HG03066 (cell line): Measurements from ENCODE around the gene ZNF385B.
"Not testable (repeated sequence)": the region's sequence is repeated elsewhere in the genome, so short reads cannot be mapped to it uniquely, and the experiment has no call there.

ENCODE experiments used
- ATAC-seq: cut with Tn5 transposase; IDR thresholded peaks from one replicate; pipeline ENCODE4 v1.9.1; 2021; ENCODE audit warnings: low read depth; ENCODE audit not compliant: unreplicated experiment

Gene ZNF385B

DNA sequence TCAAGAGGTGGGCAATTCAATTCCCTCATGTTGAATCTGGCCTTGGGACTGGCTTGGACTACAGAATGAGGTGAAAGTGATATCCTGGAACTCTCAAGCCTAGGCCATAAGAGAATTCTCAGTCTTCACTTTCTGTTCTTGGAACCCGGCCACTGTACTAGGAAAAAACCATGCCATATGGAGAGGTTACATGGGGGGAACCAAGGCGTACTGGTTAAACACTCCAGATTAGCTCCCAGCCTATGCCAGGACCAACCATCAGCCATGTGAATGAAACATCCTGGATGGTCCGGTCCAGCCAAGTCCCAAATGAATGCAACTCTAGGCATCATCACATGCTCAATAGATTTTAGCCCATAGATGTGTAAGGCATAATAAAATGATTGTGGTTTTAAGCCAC, 56.4 kb downstream of the ZNF385B start:
- ATAC-seq = no peak

DNA sequence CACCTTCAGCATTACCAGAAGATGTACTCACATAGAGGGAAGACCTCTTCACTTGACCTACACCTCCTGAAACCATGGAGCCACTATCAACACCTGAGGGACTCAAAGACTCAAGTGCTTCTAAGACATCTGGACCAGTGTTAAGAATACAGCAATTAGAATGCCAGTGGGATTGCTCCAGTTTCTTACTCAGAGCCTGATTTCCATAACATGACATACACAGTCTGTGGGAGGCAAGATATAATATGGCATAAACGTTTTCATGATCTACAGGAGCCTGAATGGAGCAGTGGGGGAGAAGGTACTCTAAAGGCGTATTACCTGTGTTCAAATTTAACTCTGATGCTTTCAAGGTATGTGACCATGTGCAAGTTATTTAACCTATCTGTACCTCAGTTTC, 57.2 kb downstream of the ZNF385B start:
- ATAC-seq = no peak

DNA sequence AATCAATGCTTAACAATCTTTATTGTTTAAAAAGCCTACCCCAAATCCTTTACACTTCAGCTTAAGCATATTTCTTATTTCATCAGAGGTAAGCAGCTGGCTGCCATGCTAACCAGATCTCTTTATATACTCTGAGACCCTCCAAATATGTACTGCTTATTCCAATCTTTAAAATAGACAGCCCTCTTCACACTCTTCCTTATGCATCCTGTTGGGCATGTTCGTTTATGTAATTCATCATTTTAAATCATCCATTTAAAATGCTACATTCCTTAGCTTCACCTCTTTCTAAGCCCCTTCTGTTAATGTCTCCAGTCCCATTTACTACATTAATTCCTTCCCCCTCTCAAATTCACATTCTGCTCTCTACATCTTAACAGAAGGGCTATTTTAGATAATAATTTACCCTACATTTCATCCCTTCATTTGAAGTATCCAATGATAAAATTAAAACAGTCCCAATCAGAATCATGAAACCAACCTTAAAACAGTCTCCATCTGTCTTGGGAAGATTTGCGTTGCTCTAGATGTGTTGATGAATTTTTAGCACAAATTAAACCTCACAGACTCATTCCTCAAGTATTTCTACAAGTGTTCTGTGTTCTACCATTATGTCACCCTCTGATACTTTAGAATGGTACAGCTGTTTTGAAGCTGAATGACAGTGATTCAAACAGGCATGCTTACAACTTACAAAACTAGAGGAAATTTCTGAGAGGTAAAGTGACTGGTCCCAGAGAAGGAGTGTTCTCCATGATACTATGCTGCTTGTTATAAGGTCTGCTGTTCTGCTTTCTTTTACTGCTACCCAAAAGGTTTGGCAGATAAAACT, 59.1 kb downstream of the ZNF385B start:
- no peak for ATAC-seq

DNA sequence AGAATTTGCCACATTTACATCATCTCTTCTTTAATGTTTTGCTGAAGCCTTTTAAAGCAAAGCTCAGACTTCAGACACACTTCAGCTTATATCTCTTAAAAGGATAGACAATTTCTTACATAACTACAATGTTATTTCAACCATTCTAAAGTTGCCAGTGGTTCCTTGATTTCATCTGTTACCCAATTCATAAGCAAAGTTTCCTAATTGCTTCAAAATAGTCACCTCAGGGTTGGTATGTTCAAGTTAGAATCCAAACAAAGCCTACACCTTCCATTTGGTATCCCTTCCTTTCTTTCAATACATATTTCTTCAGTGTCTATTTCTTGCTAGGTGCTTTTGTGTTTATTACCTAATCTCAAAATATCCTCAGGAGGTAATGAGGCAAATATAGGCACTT, 60.6 kb downstream of the ZNF385B start:
- no peak for ATAC-seq

DNA sequence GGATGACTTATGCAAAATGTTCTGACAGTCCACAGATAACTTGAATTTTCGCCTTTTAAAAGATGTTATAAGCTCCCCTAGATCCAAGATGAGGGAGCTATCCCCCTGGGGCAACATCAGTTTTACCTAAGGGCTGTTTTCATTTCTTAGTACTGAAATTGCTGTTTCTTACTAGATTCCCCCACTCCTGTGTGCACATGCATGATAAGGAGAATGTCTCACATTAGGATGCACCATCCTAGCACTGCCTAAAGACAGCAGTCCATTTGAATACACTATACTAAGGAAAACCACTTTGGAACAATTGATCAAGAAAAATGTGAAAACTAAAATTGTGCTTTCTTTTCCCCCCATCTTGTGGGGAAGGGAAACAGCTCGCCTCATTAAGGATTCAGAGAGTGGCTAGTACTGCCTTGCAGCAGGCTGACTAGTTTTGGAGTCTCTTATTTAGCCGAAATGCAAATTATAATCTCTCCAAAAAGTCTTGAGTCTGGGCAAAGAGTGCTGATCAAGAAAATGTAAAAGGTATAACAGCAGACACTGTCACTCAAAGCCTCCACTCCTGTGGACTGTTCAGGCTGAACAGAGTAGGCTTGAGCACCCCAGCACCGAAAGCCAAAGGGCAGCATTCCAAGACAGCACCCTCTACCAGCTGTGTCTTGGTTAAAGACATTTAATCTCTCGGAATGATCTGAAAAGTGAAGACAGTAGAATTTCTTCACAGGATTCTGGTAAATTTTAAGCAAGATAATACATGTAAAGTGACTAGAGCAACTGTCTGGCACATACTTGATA, 65.0 kb downstream of the ZNF385B start:
- ATAC-seq = no peak

DNA sequence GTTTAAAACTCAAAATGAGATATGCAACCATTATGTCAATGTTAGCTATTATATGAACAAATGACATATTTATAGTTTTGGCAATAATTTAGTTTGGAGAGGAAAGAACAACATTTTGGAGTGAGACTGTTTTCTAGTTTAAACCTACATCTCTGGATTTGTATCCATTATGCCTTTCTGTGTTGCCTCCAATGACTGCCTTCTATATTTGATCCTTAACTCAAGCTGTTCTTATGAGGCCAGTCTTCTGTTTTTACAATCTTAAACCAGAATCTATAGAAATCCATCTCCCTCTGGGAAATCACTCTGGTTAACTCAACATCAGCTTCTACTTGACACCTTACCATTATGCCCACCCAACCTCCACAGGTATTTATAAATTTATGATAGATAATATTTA, 67.5 kb downstream of the ZNF385B start:
- ATAC-seq = no peak

DNA sequence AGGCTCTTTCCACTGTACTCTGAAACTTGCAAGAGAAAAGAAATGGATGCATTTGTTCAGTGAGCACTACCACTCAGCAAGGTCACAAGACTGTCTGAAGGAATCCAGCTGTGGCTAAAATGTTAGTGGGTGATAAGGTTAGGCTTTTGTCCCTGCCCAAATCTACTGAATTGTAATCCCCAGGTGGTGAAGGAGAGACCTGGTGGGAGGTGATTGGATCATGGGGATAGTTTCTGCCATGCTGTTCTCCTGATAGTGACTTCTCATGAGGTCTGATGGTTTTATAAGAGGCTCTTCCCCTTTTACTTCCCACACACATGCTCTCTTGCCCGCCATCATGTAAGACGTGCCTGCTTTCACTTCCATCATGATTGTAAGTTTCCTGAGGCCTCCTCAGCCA, 68.2 kb downstream of the ZNF385B start:
- ATAC-seq = no peak

DNA sequence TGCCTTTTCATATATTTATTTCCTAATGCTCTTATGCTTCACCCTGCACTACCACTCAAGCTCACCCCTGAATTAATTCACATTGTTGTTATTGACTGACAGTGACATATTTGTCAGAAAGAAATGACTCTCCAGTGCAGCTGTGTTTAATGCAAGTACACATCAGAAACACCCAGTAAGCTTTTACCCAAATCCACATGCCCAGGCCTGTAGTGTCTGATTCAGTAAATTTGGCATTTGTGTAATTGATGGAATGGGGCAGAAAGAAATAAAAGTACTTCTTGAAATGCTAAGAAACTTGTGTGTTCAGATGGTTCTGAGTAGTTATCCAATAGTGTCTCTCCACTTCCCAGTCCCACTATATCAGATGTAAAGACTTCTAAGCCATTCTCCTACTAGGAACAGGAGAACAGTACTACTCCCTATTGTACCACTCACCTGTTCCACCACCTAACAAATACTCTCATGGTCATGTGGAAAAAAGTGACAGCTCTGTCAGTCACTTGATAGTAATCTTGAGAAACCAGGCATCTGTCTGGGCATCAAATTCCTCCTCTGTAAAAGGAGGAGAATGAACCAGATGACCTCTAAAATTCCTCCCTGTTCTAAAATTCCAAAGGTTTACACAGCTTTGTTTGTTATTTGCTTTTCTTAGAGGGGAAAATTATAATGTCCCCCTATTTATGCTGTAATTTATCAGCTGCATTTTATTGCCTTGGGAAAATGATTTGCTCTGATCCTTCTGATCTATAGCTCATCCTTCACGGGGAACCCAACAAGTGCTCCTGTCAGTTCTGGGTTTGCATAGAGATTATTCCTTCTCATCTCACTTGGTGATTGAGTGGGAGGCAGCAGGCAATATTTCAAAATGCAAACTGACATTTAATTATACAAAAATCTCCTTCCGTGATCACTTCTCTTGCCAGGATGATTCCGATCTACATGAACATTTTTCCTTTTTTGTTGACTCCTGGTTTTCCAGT, 70.9 kb downstream of the ZNF385B start:
- no peak for ATAC-seq

DNA sequence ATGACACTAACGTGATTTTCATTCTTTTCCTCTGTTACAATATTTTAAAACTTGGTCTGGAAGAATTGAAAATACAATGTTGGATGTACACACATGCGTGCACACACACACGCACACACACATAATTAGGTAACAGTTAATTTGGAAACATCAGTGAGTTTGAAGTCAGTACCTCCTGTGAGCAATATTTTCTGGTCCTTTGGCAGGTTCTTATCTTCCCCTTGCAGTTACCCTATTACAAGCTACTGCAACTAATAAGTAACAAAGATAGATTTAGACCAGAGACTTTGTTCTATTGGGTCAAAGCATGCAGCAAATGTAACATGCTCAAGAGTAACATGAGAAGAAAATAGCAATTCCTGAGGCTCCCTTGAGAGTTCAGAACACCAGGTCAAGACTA, 73.3 kb downstream of the ZNF385B start:
- ATAC-seq = no peak

DNA sequence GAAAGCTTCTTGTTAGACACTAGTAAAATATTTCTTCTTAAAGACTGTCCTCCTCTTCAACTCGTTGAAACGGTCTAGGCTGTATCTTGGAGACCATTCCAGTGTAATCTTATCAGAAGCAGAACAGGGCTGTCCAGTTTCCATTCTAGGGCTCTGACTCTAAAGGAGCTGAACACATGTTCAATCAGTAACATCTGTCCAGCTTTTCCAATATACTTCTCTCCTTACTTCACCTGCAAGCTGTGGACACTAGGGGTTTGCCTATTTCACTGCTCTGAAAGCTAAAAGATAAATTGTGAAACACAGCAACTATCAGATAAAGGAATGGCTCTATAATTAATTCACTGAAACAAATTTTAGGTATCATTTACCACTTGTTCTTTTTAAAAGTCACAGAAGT, 73.8 kb downstream of the ZNF385B start:
- ATAC-seq = no peak

DNA sequence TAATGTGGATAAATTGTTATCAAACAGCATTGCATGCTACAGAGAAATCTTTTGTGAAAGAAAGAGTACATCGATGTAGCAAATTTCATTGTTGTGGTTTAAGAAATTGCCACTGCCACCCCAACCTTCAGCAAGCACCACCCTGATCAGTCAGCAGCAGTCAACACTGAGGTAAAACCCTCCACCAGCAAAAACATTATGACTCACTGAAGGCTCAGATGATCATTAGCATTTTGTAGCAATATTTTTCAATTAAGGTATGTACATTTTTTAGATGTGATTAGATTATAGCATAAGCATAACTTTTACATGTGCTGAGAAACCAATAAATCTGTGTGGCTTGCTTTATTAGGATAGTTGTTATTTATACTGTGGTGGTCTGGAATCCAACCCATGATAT, 75.5 kb downstream of the ZNF385B start:
- ATAC-seq = no peak

DNA sequence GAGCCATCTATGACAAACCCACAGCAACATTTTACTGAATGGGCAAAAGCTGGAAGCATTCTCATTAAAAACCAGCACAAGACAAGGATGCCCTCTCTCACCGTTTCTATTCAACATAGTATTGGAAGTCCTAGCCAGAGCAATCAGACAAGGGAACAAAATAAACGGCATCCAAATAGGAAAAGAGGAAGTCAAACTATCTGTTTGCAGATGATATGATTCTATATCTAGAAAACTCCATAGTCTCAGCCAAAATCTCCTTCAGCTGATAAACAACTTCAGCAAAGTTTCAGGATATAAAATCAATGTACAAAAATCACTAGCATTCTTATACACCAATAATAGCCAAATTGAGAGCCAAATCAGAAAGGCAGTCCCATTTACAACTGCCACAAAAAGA, 79.1 kb downstream of the ZNF385B start:
- not testable (repeated sequence) for ATAC-seq

DNA sequence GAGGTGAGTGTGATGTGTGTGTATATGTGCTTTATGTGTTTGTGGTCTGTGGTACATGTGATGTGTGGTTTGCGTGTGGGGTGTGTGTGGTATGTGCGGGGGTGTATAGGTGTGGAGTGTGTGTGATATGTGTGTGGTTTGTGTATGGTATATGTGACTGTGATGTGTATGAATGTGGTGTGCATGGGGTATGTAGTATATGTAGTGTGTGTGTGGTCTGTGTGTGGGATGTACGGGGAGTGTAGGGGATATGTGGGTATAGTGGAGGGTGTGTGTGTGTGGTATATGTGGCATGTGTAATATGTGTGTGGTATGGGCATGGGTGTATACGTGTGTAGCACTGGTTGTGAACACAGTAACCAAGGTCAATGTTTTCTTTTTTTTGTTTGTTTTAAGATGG, 87.4 kb downstream of the ZNF385B start:
- no peak for ATAC-seq

DNA sequence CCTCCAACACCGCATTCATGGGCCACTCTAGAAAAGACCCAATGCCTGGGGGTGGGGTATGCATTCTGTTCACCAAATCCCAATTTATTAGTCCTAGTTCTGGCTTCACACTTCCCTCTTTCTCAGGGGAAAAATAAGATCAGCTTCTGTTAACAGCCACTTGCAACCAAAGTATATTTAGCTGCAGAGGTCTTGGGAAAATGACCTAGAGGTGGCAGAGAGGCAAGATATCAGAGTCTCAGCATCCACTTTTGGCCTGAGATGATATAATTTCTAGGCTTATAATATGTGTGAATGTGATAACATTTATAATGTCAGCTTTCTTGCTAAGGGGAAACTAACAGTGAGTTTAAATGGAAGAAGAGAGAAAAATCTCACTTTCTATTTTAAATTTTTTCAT, 89.1 kb downstream of the ZNF385B start:
- ATAC-seq = no peak

DNA sequence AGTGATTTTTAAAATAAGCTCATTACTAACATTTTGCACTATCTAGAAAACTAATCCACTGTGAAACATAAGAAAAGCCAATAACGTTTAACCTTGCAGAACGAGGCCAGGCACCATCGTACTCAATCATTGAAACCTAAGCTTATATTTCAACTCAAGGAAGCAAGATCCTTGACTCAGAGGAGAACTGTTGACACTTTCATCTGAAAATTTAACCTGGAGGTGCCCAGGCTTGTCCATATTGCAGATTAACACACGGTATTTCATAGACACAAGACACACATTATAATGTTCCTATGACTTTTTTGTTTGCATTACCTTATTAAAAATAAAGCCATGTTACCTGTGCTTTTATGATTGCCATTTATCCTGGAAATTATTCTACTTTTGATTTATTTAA, 89.6 kb downstream of the ZNF385B start:
- no peak for ATAC-seq

DNA sequence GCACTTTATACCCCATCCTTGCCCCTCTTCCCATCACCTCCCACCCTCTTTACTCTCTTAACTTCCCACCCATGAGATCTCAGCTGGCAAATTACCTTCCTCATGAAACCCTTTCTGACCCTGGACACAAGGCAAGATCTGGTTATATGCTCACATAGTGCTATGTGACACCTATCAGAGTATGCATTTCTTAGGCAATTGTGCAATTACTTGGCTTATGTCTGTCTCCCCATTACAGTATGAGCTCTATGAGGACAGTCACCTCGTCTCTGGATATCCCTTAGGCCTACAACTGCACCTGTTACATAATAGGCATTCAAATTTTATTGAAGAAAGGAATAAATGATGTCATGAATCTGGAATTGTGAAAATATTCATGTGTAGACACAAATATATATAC, 91.4 kb downstream of the ZNF385B start:
- no peak for ATAC-seq

DNA sequence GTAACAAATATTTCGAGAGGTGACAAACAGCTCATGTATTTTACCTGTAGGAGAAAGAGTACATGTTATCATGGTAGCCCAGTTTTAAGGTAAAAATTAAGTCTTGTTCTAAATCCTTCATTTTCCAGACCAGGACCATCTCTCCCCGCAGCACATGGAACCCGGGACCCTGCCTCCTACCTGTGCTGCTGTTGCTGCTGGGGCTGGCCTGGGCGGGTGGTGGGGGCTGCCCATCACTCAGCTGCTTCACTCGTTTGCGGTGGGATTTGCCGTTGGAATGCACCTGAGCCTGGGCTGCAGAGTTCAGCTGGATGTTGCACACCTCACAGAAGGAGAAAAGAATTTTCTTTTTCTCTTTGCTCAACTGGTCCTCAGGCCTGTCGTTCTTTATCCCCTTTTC, 92.1 kb downstream of the ZNF385B start:
- no peak for ATAC-seq

DNA sequence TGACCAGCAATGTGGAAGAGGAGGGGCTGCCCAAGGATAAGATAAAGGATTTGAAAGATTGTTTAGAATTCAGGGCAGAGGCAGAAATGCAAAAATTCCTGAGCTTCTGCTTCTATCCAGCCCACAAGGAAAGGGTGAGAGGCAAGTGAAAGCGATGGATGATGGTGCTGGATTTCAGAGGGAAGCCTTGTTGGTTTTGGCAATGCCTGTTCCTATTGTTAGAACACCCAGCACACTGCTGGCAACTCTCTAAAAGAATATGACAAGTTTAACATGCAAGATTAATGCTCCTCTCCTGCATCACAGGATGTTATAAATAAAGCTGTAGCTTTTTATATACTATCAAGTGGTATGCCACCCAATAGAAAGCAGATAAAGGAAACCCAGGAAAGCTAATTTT, 92.6 kb downstream of the ZNF385B start:
- no peak for ATAC-seq

DNA sequence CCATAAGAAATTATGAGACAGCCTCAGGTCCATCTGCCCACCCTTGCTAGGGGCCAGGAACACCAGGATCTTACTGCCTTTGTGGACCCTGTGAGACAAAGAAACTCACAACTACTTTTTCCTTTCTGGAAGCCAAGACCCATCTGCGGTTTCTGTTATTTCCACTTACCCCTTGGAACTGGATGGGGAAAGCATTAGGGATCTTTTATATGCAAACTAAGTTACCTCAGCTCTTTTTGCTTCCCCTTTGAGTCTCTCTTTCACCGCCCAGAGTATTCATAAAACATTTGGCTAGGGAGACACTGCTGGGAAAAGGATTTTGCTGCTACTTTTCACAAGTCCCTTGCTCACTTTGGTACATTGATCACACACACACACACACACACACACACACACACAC, 95.7 kb downstream of the ZNF385B start:
- no peak for ATAC-seq

DNA sequence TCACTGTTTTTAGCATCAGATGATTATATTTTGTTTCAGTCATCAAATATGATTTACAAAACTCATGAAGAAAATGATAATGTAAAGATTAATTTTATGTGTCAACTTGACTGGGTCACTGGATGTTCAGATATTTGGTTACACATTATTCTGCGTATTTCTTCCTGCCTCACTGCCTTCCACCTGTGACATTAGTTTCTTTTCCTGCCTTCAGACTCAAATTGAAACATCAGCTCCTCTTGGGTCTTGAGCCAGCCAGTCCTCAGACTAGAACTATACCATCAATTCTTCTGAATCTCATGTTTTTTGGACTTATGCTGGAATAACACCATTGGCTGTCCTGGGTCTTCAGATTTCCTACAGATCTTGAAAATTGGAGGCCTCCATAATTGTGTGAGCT, 96.7 kb downstream of the ZNF385B start:
- peak; percentile 70 for ATAC-seq

DNA sequence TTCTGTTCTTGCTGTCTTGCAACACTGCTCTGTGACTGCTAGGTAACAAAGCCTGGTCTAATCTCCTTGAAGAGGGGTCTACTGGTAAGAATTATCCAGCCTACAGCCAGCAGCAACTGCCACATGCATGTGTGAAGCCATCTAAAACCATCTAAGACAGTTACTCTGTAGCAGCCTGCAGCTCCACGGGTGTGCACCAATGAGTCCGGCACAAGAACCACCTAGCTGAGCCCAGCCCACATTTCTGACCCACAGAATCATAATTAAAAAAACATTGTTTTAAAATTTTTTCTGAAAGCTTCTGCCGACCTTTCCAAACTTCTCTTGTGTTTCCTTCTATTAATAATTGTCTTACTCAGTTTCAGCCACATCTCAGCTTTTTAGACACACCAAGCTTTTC, 102.8 kb downstream of the ZNF385B start:
- ATAC-seq = no peak
